Liver (tissue), 9 donors: ENCODE results near the gene GNRH2. TPM values are rescaled to one million over a fixed set of nuclear protein-coding genes. Genes with fewer than 3 reads are reported as not detected.
"Not testable (repeated sequence)": the region's sequence is repeated elsewhere in the genome, so short reads cannot be mapped to it uniquely, and the experiment has no call there.

Experiments
- DNase-seq: peaks from one replicate; pipeline ENCODE4 v3.0.0-alpha.2; 2017; ENCODE audit warnings: low spot score
- H3K27ac ChIP-seq, 2 donors: one replicate each; pipeline ENCODE4 v1.7.0; 2013; ENCODE audit warnings: inconsistent platforms in 2 of 2, low read length in 2 of 2, control low read depth in 1 of 2, low read depth in 1 of 2, mild to moderate bottlenecking in 1 of 2
- H3K27me3 ChIP-seq, 4 donors: one replicate each; pipeline versions ENCODE4 v1.6.1 to v1.7.0; 2013; ENCODE audit warnings: low read length in 3 of 4, inconsistent platforms in 1 of 4, mild to moderate bottlenecking in 1 of 4, moderate library complexity in 1 of 4; ENCODE audit not compliant: control insufficient read depth in 4 of 4, insufficient read depth in 4 of 4
- H3K36me3 ChIP-seq, 4 donors: one replicate each; pipeline versions ENCODE4 v1.6.1 to v1.7.0; 2013; ENCODE audit warnings: low read length in 3 of 4, mild to moderate bottlenecking in 3 of 4, low read depth in 1 of 4, moderate library complexity in 1 of 4; ENCODE audit not compliant: control insufficient read depth in 4 of 4, insufficient read depth in 3 of 4
- H3K4me1 ChIP-seq, 4 donors: one replicate each; pipeline versions ENCODE4 v1.6.1 to v1.7.0; 2013; ENCODE audit warnings: low read length in 3 of 4, mild to moderate bottlenecking in 3 of 4, moderate library complexity in 1 of 4; ENCODE audit not compliant: control insufficient read depth in 4 of 4, insufficient read depth in 4 of 4
- H3K4me3 ChIP-seq, 3 donors: one replicate each; pipeline versions ENCODE4 v1.6.1 to v1.7.0; 2013; ENCODE audit warnings: low read length in 3 of 3, control low read depth in 1 of 3, low read depth in 1 of 3, mild to moderate bottlenecking in 1 of 3
- H3K9ac ChIP-seq, 2 donors: one replicate each; pipeline ENCODE4 v1.7.0; 2013; ENCODE audit warnings: low read length in 2 of 2, mild to moderate bottlenecking in 2 of 2, moderate library complexity in 2 of 2, control low read depth in 1 of 2, low read depth in 1 of 2
- H3K9me3 ChIP-seq, 4 donors: one replicate each; pipeline versions ENCODE4 v1.6.1 to v1.7.0; 2013; ENCODE audit warnings: low read length in 3 of 4; ENCODE audit not compliant: control insufficient read depth in 4 of 4
- EGR1 ChIP-seq, 2 donors: IDR thresholded peaks; 2 replicates each; pipeline ENCODE4 v1.6.1; 2016 to 2018; ENCODE audit warnings: antibody characterized with exemption in 2 of 2, low read depth in 2 of 2
- FOXA1 ChIP-seq: IDR thresholded peaks from 2 replicates; pipeline ENCODE4 v1.6.1; 2016; ENCODE audit warnings: antibody characterized with exemption
- FOXA2 ChIP-seq: IDR thresholded peaks from 2 replicates; pipeline ENCODE4 v1.6.1; 2016; ENCODE audit warnings: antibody characterized with exemption
- GABPA ChIP-seq, 2 donors: IDR thresholded peaks in 1 of 2; conservative IDR thresholded peaks in 1 of 2; 2 replicates each; pipeline ENCODE4 v1.6.1; 2016; ENCODE audit warnings: antibody characterized with exemption in 2 of 2, mild to moderate bottlenecking in 1 of 2, moderate library complexity in 1 of 2
- HNF4G ChIP-seq: IDR thresholded peaks from 2 replicates; pipeline ENCODE4 v1.6.1; 2016; ENCODE audit warnings: antibody characterized with exemption
- JUND ChIP-seq, 2 donors: IDR thresholded peaks; 2 replicates each; pipeline ENCODE4 v1.6.1; 2016; ENCODE audit warnings: antibody characterized with exemption in 2 of 2
- NR2F2 ChIP-seq: IDR thresholded peaks from 2 replicates; pipeline ENCODE4 v1.6.1; 2016; ENCODE audit warnings: antibody characterized with exemption
- RAD21 ChIP-seq, 2 donors: IDR thresholded peaks; 2 replicates each; pipeline ENCODE4 v1.6.1; 2016; ENCODE audit warnings: antibody characterized with exemption in 2 of 2, mild to moderate bottlenecking in 2 of 2
- RXRA ChIP-seq, 2 donors: IDR thresholded peaks; 2 replicates each; pipeline ENCODE4 v1.6.1; 2017 to 2018; ENCODE audit warnings: antibody characterized with exemption in 2 of 2, mild to moderate bottlenecking in 1 of 2
- SP1 ChIP-seq: IDR thresholded peaks from 2 replicates; pipeline ENCODE4 v1.6.1; 2018; ENCODE audit warnings: antibody characterized with exemption, mild to moderate bottlenecking
- WGBS: extraction: QIAGEN DNeasy Blood & Tissue Kit; methylation state at CpG from one replicate; pipeline ENCODE4 v1.1.7; 2013; 5-methylcytosine and 5-hydroxymethylcytosine counted together
- polyA plus RNA-seq, 2 donors: library from polyadenylated mRNA; stranded (reverse) in 1 of 2; unstranded in 1 of 2; fragments of 200-250 nt in 1 of 2; fragments of >200 nt in 1 of 2; fragmentation: Nextera tagmentation in 1 of 2; extraction: Ambion mirVana in 1 of 2; gene quantifications; one replicate each; pipeline versions ENCODE4 v1.2.1 to v1.2.3, GENCODE V29; 2013 to 2015
- total RNA-seq, 2 donors: library from RNA; depleted of rRNA; stranded (reverse); fragments of >200 nt; gene quantifications; one replicate each; pipeline ENCODE4 v1.2.3, GENCODE V29; 2014
- TF ChIP-seq, protein P1 (sequence below): fragments of 150-350 bp; IDR thresholded peaks from 2 replicates; pipeline ENCODE4 v1.5.1; 2017; ENCODE audit warnings: improper control_type of control experiment, low read depth, low read length; ENCODE audit not compliant: missing input control
- TF ChIP-seq, protein P2 (sequence below): IDR thresholded peaks from 2 replicates; pipeline ENCODE4 v1.6.1; 2016; ENCODE audit warnings: antibody characterized with exemption
- TF ChIP-seq, protein P3 (sequence below): IDR thresholded peaks from 2 replicates; pipeline ENCODE4 v1.6.1; 2016; ENCODE audit warnings: antibody characterized with exemption, mild to moderate bottlenecking
- donor health status: healthy.
- donor health status: healthy.
- donor health status: healthy.
- donor health status: healthy.
- donor health status: healthy.

The GNRH2 gene
- total and polyA plus RNA-seq, 4 donors: 0.25 to 0.58 (median 0.44) TPM; not detected in 1

DNA sequence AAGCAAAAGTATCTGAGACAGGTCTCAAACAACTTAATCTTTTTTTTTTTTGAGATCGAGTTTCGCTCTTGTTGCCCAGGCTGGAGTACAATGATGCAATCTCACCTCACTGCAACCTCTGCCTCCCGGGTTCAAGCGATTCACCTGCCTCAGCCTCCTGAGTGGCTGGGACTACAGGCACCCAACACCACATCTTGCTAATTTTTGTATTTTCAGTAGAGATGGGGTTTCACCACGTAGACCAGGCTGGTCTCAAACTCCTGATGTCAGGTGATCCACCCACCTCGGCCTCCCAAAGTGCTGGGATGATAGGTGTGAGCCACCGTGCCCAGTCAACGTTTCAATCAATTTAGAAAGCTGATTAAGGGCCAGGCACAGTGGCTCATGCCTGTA lies 29.8 kb downstream of the GNRH2 start:
- WGBS: 76% methylated on average over 8 of the region's 8 CpGs
- not testable (repeated sequence) for H3K9me3 ChIP-seq, H3K4me3 ChIP-seq, H3K27ac ChIP-seq, H3K36me3 ChIP-seq, DNase-seq, H3K9ac ChIP-seq, H3K27me3 ChIP-seq
- peak in 1 of 2 donors; percentile 24 for TF ChIP-seq RXRA (IDR thresholded peaks at IDR 0.05)
- H3K4me1 ChIP-seq: peaks cover 7 to 34% (median 23%) of the 10 kb centered on the region in 4 donors

DNA sequence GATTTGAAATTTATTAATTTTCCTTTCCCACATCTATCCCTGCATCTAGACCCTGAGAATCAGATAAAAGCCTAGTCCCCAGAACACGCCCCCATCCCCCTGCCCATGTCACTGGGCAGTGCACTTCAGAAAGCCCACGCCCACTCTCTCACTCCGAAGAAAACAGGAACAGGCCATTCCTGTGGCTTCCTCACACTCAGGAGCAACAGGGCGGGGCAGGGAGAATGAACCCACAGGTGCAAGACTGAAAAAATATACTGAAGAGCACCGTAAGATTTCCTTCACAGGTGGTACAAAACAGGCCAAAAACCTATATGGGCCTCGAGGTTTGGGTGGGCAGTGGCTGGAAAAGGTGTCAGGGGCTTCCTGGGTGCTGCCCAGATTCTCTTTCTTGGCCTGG lies 31.4 kb downstream of the GNRH2 start:
- Histone ChIP-seq H3K27ac (no peak overlapping the region), H3K9me3 (no peaks in the 10 kb centered on the region), H3K9ac (no peak overlapping the region), H3K4me3 (no peak overlapping the region), H3K4me1 (peaks cover 4 to 22% (median 12%) of the 10 kb centered on the region in 4 donors), H3K27me3 (peaks cover 0 to 3% (median 0%) of the 10 kb centered on the region in 4 donors), H3K36me3 (no peaks in the 10 kb centered on the region)
- DNase-seq: no peak
- TF ChIP-seq RAD21 (IDR thresholded peaks at IDR 0.05): no peak
- no peak for TF ChIP-seq EGR1 (IDR thresholded peaks at IDR 0.05; ENCODE audit: low read depth in 2 of 2)
- TF ChIP-seq RXRA (IDR thresholded peaks at IDR 0.05): no peak
- WGBS: 75% methylated on average over 6 of the region's 6 CpGs

DNA sequence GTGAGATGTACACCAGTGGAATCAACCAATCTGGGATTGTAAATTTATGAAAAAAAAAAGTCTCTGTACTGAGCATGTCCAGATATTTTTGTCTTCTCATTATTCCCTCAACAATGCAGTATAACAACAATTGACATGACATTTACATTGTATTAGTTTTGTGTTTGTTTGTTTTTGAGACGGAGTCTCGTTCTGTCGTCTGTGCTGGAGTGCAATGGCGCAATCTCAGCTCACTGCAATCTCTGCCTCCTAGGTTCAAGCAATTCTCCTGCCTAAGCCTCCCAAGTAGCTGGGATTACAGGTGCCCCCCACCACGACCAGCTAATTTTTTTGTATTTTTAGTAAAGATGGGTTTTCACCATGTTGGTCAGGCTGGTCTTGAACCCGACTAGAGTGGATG lies 31.9 kb downstream of the GNRH2 start:
- 80% methylated on average over 6 of the region's 6 CpGs for WGBS
- H3K9me3 ChIP-seq, H3K27me3 ChIP-seq, H3K36me3 ChIP-seq, H3K9ac ChIP-seq, H3K27ac ChIP-seq, DNase-seq, H3K4me3 ChIP-seq: not testable (repeated sequence)
- H3K4me1 ChIP-seq: peaks cover 7 to 24% (median 13%) of the 10 kb centered on the region in 4 donors

DNA sequence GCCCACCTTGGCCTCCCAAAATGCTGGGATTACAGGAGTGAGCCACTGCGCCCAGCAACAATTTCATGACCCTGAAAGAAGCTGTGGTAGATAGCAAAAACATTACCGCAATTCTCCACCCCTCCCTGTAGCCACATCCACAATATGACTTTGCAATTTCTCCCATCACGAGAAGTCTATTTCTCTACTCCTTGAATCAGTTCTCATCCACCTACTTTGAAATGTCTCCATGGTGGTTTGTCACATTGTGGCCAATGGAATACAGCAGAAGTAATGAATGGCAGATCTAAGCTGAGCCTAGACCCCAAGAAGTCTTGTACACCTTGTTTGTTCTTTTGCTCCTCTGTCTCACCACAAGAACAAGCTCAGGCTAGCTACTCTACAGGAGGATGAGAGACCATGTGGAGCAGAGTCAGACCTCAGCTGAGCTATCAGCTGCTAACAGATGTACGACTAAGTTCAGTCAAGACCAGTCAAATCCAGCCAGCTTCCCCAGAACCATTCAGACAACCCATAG lies 34.3 kb downstream of the GNRH2 start:
- Histone ChIP-seq H3K27me3 (no peaks in the 10 kb centered on the region), H3K4me3 (no peak overlapping the region), H3K4me1 (peaks cover 10 to 28% (median 17%) of the 10 kb centered on the region in 4 donors), H3K27ac (no peak overlapping the region), H3K9me3 (no peaks in the 10 kb centered on the region), H3K9ac (no peak overlapping the region), H3K36me3 (no peaks in the 10 kb centered on the region)
- 83% methylated on average over 4 of the region's 4 CpGs for WGBS
- no peak for DNase-seq
- TF ChIP-seq SP1 (no peak), GABPA (IDR thresholded peaks at IDR 0.05 in 1 of 2, conservative IDR thresholded peaks at IDR 0.05 in 1 of 2) (no peak), HNF4G (no peak), FOXA1 (no peak), FOXA2 (no peak), NR2F2 (no peak), JUND (IDR thresholded peaks at IDR 0.05) (no peak)
- TF ChIP-seq, protein P1, sequence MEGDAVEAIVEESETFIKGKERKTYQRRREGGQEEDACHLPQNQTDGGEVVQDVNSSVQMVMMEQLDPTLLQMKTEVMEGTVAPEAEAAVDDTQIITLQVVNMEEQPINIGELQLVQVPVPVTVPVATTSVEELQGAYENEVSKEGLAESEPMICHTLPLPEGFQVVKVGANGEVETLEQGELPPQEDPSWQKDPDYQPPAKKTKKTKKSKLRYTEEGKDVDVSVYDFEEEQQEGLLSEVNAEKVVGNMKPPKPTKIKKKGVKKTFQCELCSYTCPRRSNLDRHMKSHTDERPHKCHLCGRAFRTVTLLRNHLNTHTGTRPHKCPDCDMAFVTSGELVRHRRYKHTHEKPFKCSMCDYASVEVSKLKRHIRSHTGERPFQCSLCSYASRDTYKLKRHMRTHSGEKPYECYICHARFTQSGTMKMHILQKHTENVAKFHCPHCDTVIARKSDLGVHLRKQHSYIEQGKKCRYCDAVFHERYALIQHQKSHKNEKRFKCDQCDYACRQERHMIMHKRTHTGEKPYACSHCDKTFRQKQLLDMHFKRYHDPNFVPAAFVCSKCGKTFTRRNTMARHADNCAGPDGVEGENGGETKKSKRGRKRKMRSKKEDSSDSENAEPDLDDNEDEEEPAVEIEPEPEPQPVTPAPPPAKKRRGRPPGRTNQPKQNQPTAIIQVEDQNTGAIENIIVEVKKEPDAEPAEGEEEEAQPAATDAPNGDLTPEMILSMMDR: no peak
- TF ChIP-seq, protein P2, sequence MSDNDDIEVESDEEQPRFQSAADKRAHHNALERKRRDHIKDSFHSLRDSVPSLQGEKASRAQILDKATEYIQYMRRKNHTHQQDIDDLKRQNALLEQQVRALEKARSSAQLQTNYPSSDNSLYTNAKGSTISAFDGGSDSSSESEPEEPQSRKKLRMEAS: no peak
- TF ChIP-seq, protein P3, sequence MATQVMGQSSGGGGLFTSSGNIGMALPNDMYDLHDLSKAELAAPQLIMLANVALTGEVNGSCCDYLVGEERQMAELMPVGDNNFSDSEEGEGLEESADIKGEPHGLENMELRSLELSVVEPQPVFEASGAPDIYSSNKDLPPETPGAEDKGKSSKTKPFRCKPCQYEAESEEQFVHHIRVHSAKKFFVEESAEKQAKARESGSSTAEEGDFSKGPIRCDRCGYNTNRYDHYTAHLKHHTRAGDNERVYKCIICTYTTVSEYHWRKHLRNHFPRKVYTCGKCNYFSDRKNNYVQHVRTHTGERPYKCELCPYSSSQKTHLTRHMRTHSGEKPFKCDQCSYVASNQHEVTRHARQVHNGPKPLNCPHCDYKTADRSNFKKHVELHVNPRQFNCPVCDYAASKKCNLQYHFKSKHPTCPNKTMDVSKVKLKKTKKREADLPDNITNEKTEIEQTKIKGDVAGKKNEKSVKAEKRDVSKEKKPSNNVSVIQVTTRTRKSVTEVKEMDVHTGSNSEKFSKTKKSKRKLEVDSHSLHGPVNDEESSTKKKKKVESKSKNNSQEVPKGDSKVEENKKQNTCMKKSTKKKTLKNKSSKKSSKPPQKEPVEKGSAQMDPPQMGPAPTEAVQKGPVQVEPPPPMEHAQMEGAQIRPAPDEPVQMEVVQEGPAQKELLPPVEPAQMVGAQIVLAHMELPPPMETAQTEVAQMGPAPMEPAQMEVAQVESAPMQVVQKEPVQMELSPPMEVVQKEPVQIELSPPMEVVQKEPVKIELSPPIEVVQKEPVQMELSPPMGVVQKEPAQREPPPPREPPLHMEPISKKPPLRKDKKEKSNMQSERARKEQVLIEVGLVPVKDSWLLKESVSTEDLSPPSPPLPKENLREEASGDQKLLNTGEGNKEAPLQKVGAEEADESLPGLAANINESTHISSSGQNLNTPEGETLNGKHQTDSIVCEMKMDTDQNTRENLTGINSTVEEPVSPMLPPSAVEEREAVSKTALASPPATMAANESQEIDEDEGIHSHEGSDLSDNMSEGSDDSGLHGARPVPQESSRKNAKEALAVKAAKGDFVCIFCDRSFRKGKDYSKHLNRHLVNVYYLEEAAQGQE: no peak
